ENCODE data around the gene VPS37B.

- TF ChIP-seq CTCF (IDR thresholded peaks at IDR 0.05) (no peak), POLR2AphosphoS5 (IDR thresholded peaks at IDR 0.05) (no peak), POLR2A (IDR thresholded peaks at IDR 0.05) (no peak)
Measured at GRCh38 chr12:122920687-122921086, 24.8 kb upstream of the VPS37B start.

All from breast epithelium (tissue), 3 donors.